MCF 10A (cell line): ENCODE measurements around the gene CD7. TPM values are rescaled to one million over a fixed set of nuclear protein-coding genes. Genes with fewer than 3 reads are reported as not detected.

Experiments
- BruUV-seq: library from RNA; stranded (reverse); fragments of 400-500 nt; replicated peaks from 2 replicates; lab custom pipeline; 2021; lab: Mats Ljungman, UMichigan
- CTCF ChIA-PET: fragments of 300-600 bp; sonication (Branson Sonifier 250); formaldehyde crosslinking; extraction: SDS; loops from one replicate; lab custom pipeline; 2021; ENCODE audit warnings: antibody characterized with exemption, inconsistent platforms; lab: Yijun Ruan, JAX
- POLR2A ChIA-PET: fragments of 300-600, 350-650 bp; sonication (Branson Sonifier 250); formaldehyde crosslinking; extraction: SDS; loops from one replicate; lab custom pipeline; 2020; ENCODE audit warnings: antibody characterized with exemption, inconsistent platforms; lab: Yijun Ruan, JAX
- DNase-seq: peaks from one replicate; pipeline ENCODE4 v3.0.0-alpha.2; 2018; ENCODE audit not compliant: unreplicated experiment
- H3K27ac Mint-ChIP-seq: one replicate; pipeline ENCODE4 v1.8.0; 2022; ENCODE audit warnings: mild to moderate bottlenecking, low read depth, mixed read lengths; ENCODE audit not compliant: unreplicated experiment
- H3K27me3 Mint-ChIP-seq: one replicate; pipeline ENCODE4 v1.8.0; 2022; ENCODE audit warnings: mixed read lengths; ENCODE audit not compliant: insufficient read depth, unreplicated experiment
- H3K36me3 Mint-ChIP-seq: one replicate; pipeline ENCODE4 v1.8.0; 2022; ENCODE audit warnings: mild to moderate bottlenecking, moderate library complexity, mixed read lengths; ENCODE audit not compliant: insufficient read depth, unreplicated experiment
- H3K4me1 Mint-ChIP-seq: one replicate; pipeline ENCODE4 v1.8.0; 2022; ENCODE audit warnings: mixed read lengths; ENCODE audit not compliant: insufficient read depth, unreplicated experiment
- H3K4me3 Mint-ChIP-seq: one replicate; pipeline ENCODE4 v1.8.0; 2022; ENCODE audit warnings: mild to moderate bottlenecking, moderate library complexity, mixed read lengths; ENCODE audit not compliant: unreplicated experiment
- H3K9me3 Mint-ChIP-seq: one replicate; pipeline ENCODE4 v1.8.0; 2022; ENCODE audit warnings: mixed read lengths; ENCODE audit not compliant: unreplicated experiment
- CTCF ChIP-seq: fragments of 200-600 bp; IDR thresholded peaks from one replicate; pipeline ENCODE4 v1.8.0; 2022; ENCODE audit warnings: antibody characterized with exemption, mild to moderate bottlenecking; ENCODE audit not compliant: unreplicated experiment
- intact Hi-C: fragments of 100-400 bp; cut with micrococcal nuclease; formaldehyde crosslinking; loops from 2 replicates; pipeline ENCODE4 v1.14.1; 2022
- total RNA-seq: library from RNA; stranded (reverse); gene quantifications from 2 replicates; pipeline ENCODE4 v1.2.3, GENCODE V29; 2022

Gene CD7
- total RNA-seq, 1 experiment from 2014 or later: 0.63 TPM

GRCh38 chr17:82300228-82300627 lies 17.2 kb downstream of the CD7 start:
- ChIA-PET CTCF (interaction anchor here (0.7 to 2.8 kb wide), 6 partner anchors 9 to 472 kb away, joined by 3 to 14 read pairs (median 5); partner anchors contain the start of gene CD7), POLR2A (interaction anchor here (0.7 to 1.7 kb wide), 6 partner anchors 8 to 64 kb away, joined by 3 to 8 read pairs (median 4); no protein-coding TSS in a partner anchor)

DNA sequence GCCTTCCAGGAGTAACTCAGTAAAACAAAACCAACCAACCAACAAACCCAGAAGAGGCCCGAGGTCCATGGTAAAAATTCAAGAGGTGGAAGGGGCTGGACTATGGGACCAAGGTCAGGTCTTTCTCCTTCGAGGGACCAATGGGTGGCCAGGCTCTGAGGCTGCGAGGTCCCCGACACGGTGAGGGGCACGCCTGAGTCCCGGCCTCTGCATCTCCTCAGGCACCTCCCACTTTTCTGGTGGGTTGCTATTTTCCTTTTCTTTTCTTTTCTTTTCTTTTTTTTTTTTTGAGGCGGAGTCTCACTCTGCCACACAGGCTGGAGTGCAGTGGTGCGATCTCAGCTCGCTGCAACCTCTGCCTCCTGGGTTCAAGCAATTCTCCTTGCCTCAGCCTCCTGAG lies 18.0 kb downstream of the CD7 start:
- no peak for TF ChIP-seq CTCF
- Mint-ChIP-seq H3K36me3 (peaks cover 5% of the 10 kb centered on the region), H3K27ac (no peak overlapping the region), H3K9me3 (no peaks in the 10 kb centered on the region), H3K4me3 (peak overlapping the region; percentile 28), H3K4me1 (peaks cover 52% of the 10 kb centered on the region), H3K27me3 (no peaks in the 10 kb centered on the region)
- ChIA-PET POLR2A (interaction anchor here (1.2 to 3.6 kb wide), 4 partner anchors 31 to 71 kb away, joined by 4 to 88 read pairs (median 14); partner anchors contain the start of genes SECTM1 and SLC16A3), CTCF (interaction anchor here (0.7 to 2.8 kb wide), 6 partner anchors 10 to 67 kb away, joined by 3 to 14 read pairs (median 5); partner anchors contain the start of gene CD7)
- intact Hi-C loops: no loop called here
- DNase-seq: no peak
- no TSS peak for BruUV-seq

More at GRCh38 chr17:82300228-82300627, 17.2 kb downstream of the CD7 start:
- DNase-seq: no peak
- Mint-ChIP-seq H3K36me3 (no peaks in the 10 kb centered on the region), H3K4me1 (peaks cover 45% of the 10 kb centered on the region), H3K27me3 (no peaks in the 10 kb centered on the region), H3K4me3 (peak overlapping the region; percentile 28), H3K9me3 (no peaks in the 10 kb centered on the region), H3K27ac (peak overlapping the region; percentile 59)
- TF ChIP-seq CTCF: no peak
- BruUV-seq: no TSS peak
- intact Hi-C loops: no loop called here

DNA sequence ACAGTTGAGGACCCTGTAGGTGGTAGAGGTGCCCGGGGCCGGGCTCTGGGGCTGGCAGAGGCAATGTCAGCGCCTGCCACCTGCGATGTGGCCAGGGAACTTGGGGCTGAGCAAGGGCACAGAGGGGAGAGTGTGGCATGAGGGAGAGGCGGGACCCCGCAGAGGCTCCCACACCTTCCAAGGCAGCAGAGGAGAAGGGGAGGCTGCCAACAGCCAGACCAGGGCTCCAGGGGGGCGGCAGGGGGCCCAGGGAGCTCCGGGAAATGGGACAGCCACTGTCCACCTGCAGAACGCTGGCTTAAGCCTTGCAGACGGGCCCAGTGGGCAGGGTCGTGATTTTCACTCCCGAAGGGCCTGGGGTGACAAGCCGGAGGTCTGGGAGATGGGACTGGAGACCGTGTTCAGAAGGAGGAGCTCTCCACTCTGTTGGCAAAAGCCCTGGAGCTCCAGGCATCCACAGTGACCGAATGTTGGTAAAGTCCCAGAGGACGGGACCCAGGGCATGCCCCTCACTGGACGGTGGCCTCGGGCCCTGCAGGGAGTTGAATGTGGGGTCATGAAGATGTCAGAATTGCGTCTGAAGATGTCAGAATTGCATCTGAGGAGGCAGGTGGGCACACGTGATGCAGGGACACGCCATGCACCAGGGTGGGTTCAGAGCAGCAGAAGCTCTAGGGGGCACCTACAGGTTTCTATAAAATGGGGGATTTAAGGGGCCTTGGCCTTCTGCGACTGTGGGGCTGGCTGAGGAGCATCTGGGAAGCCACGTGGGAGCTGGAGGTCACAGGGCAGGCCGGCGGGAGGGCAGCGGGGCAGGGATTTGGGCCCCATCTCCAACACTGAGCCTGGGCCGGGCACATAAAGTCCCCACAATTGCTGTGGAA lies 18.6 kb downstream of the CD7 start:
- H3K9me3 Mint-ChIP-seq: no peaks in the 10 kb centered on the region
- intact Hi-C loops: no loop called here
- H3K27me3 Mint-ChIP-seq: no peaks in the 10 kb centered on the region
- TSS peak; percentile 59 for BruUV-seq
- H3K4me3 Mint-ChIP-seq: peak overlapping the region; percentile 92
- peak overlapping the region; percentile 98 for H3K27ac Mint-ChIP-seq
- peaks cover 5% of the 10 kb centered on the region for H3K36me3 Mint-ChIP-seq
- TF ChIP-seq CTCF: no peak
- H3K4me1 Mint-ChIP-seq: peaks cover 56% of the 10 kb centered on the region
- POLR2A ChIA-PET: interaction anchor here (0.7 to 3.8 kb wide), 31 partner anchors 9 to 576 kb away, joined by 3 to 88 read pairs (median 6); partner anchors contain the start of genes CCDC57, CSNK1D, FOXK2 and SECTM1
- CTCF ChIA-PET: interaction anchor here (0.6 to 2.8 kb wide), 9 partner anchors 10 to 141 kb away, joined by 3 to 14 read pairs (median 3); no protein-coding TSS in a partner anchor
- no peak for DNase-seq
